OCI-LY7 (cell line): ENCODE measurements around the gene OR4D9.

ENCODE experiments used
- CTCF ChIP-seq: fragments of 200-600 bp; sonication (generic); conservative IDR thresholded peaks from 2 replicates; pipeline ENCODE4 v1.5.1; 2014; ENCODE audit warnings: mild to moderate bottlenecking, antibody characterized with exemption, low read length, moderate library complexity, mixed read lengths
- EZH2phosphoT487 ChIP-seq: fragments of 200-600 bp; sonication (generic); IDR thresholded peaks from 2 replicates; pipeline ENCODE4 v1.6.1; 2018; ENCODE audit warnings: low read depth, borderline replicate concordance, mild to moderate bottlenecking, mixed run types, antibody characterized with exemption, low read length, moderate library complexity, mixed read lengths

- TF ChIP-seq CTCF (no peak), EZH2phosphoT487 (no peak)
Measured at GRCh38 chr11:59556917-59557348, 45.6 kb downstream of the OR4D9 start.
